ENCODE results near the gene CCDC141. TPM values are rescaled to one million over a fixed set of nuclear protein-coding genes. Genes with fewer than 3 reads are reported as not detected.

Gene CCDC141
- total RNA-seq, 4 donors from 2014 or later, result 1.6 to 10.3 (median 5.3) TPM

GRCh38 chr2:178951266-178952006 is 98.5 kb downstream of the CCDC141 start:
- ATAC-seq, result no peak

GRCh38 chr2:178949584-178949983 is 100.4 kb downstream of the CCDC141 start:
- no peaks in the 10 kb centered on the region for H3K9me3 ChIP-seq
- TF ChIP-seq CTCF (IDR thresholded peaks at IDR 0.05) (no peak), EP300 (IDR thresholded peaks at IDR 0.05) (no peak), POLR2AphosphoS5 (IDR thresholded peaks at IDR 0.05) (no peak), POLR2A (IDR thresholded peaks at IDR 0.05) (no peak)
- ATAC-seq, result no peak
- no peaks in the 10 kb centered on the region for H3K36me3 ChIP-seq
- no peak overlapping the region for H3K27ac ChIP-seq
- H3K4me1 ChIP-seq, result no peaks in the 10 kb centered on the region
- WGBS, 2 donors (ENCODE audit: low coverage in 1 of 2), result 67 to 73% methylated on average over 4 of the region's 4 CpGs
- no peaks in the 10 kb centered on the region for H3K27me3 ChIP-seq
- H3K4me3 ChIP-seq, result no peak overlapping the region

More at GRCh38 chr2:178951266-178952006, 98.5 kb downstream of the CCDC141 start:
- Histone ChIP-seq H3K27ac (no peak overlapping the region), H3K4me1 (no peaks in the 10 kb centered on the region), H3K4me3 (no peak overlapping the region), H3K36me3 (no peaks in the 10 kb centered on the region), H3K9me3 (no peaks in the 10 kb centered on the region), H3K27me3 (no peaks in the 10 kb centered on the region)
- TF ChIP-seq CTCF (IDR thresholded peaks at IDR 0.05) (no peak), POLR2AphosphoS5 (IDR thresholded peaks at IDR 0.05) (no peak), EP300 (IDR thresholded peaks at IDR 0.05) (no peak), POLR2A (IDR thresholded peaks at IDR 0.05) (no peak)
- 81 to 91% methylated on average over 4 of the region's 5 CpGs for WGBS, 2 donors (ENCODE audit: low coverage in 1 of 2)

- H3K4me1 ChIP-seq, result no peaks in the 10 kb centered on the region
- no peak for TF ChIP-seq POLR2AphosphoS5 (IDR thresholded peaks at IDR 0.05)
- TF ChIP-seq POLR2A (IDR thresholded peaks at IDR 0.05), result no peak
- no peak for TF ChIP-seq EP300 (IDR thresholded peaks at IDR 0.05)
- TF ChIP-seq CTCF (IDR thresholded peaks at IDR 0.05), result no peak
- no peak overlapping the region for H3K4me3 ChIP-seq
- no peak overlapping the region for H3K27ac ChIP-seq
- WGBS, 2 donors (ENCODE audit: low coverage in 1 of 2), result 94 to 95% methylated on average over 2 of the region's 2 CpGs
- no peak for ATAC-seq
- no peaks in the 10 kb centered on the region for H3K9me3 ChIP-seq
- H3K27me3 ChIP-seq, result no peaks in the 10 kb centered on the region
- H3K36me3 ChIP-seq, result no peaks in the 10 kb centered on the region
These were observed 100.8 kb downstream of the CCDC141 start for GRCh38 chr2:178949151-178949550.

- no peaks in the 10 kb centered on the region for H3K9me3 ChIP-seq
- no peak for ATAC-seq
- TF ChIP-seq CTCF (IDR thresholded peaks at IDR 0.05), result no peak
- TF ChIP-seq POLR2AphosphoS5 (IDR thresholded peaks at IDR 0.05), result no peak
- no peak for TF ChIP-seq EP300 (IDR thresholded peaks at IDR 0.05)
- no peak for TF ChIP-seq POLR2A (IDR thresholded peaks at IDR 0.05)
- H3K4me1 ChIP-seq, result no peaks in the 10 kb centered on the region
- WGBS, 2 donors (ENCODE audit: low coverage in 1 of 2), result 87 to 89% methylated on average over 3 of the region's 3 CpGs
- no peaks in the 10 kb centered on the region for H3K27me3 ChIP-seq
- no peaks in the 10 kb centered on the region for H3K36me3 ChIP-seq
- H3K27ac ChIP-seq, result no peak overlapping the region
- H3K4me3 ChIP-seq, result no peak overlapping the region
These were observed 102.9 kb downstream of the CCDC141 start for GRCh38 chr2:178947006-178947405.

GRCh38 chr2:178946494-178946893 is 103.4 kb downstream of the CCDC141 start:
- no peaks in the 10 kb centered on the region for H3K36me3 ChIP-seq
- H3K4me3 ChIP-seq, result no peak overlapping the region
- no peak for TF ChIP-seq CTCF (IDR thresholded peaks at IDR 0.05)
- TF ChIP-seq EP300 (IDR thresholded peaks at IDR 0.05), result no peak
- TF ChIP-seq POLR2AphosphoS5 (IDR thresholded peaks at IDR 0.05), result no peak
- TF ChIP-seq POLR2A (IDR thresholded peaks at IDR 0.05), result no peak
- no peaks in the 10 kb centered on the region for H3K27me3 ChIP-seq
- no peaks in the 10 kb centered on the region for H3K9me3 ChIP-seq
- WGBS, 2 donors (ENCODE audit: low coverage in 1 of 2), result 63 to 65% methylated on average over 3 of the region's 3 CpGs
- no peaks in the 10 kb centered on the region for H3K4me1 ChIP-seq
- no peak overlapping the region for H3K27ac ChIP-seq
- no peak for ATAC-seq
